ENCODE measurements around the gene PELI2.

The PELI2 gene

GRCh38 chr14:56224691-56225681, 106.8 kb downstream of the PELI2 start:
- no peaks in the 10 kb centered on the region for H3K27me3 Mint-ChIP-seq
- ATAC-seq (no peak), DNase-seq (no peak)
- H3K36me3 Mint-ChIP-seq (ENCODE audit: low read depth), result peaks cover 8% of the 10 kb centered on the region
- peaks cover 4% of the 10 kb centered on the region for H3K4me1 Mint-ChIP-seq
- H3K27ac Mint-ChIP-seq, result no peak overlapping the region
- H3K9me3 Mint-ChIP-seq, result peaks cover 4% of the 10 kb centered on the region
- H3K4me3 Mint-ChIP-seq, result no peak overlapping the region

- no peak overlapping the region for H3K27ac Mint-ChIP-seq
- no peaks in the 10 kb centered on the region for H3K9me3 Mint-ChIP-seq
- H3K4me3 Mint-ChIP-seq, result no peak overlapping the region
- no peaks in the 10 kb centered on the region for H3K36me3 Mint-ChIP-seq (ENCODE audit: low read depth)
- H3K27me3 Mint-ChIP-seq, result no peaks in the 10 kb centered on the region
- ATAC-seq (no peak), DNase-seq (no peak)
- H3K4me1 Mint-ChIP-seq, result no peaks in the 10 kb centered on the region
These were observed 117.2 kb downstream of the PELI2 start for GRCh38 chr14:56235388-56235787.

DNA sequence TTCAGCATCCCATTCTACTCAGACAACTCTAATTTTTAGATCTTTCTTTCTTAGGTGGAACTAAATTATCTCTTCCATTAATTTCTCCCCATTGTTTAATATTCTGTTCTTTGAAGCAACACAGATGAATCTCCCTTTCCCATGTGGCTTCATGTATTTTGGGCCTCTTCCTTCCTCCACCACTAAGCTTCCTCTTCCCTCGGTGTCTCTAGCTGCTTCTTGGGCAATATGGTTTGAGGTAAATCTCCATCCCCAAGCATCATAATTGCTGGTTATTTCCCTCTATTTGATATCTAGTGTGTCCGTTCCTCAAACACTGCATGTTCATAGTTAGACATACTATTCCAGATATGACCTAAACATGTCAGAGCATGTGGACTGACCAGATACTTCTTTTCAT, 119.2 kb downstream of the PELI2 start:
- no peak for ATAC-seq
- Mint-ChIP-seq H3K9me3 (no peaks in the 10 kb centered on the region), H3K27ac (no peak overlapping the region), H3K36me3 (ENCODE audit: low read depth) (peaks cover 4% of the 10 kb centered on the region), H3K4me3 (no peak overlapping the region), H3K4me1 (no peaks in the 10 kb centered on the region), H3K27me3 (no peaks in the 10 kb centered on the region)
- DNase-seq, result no peak

DNA sequence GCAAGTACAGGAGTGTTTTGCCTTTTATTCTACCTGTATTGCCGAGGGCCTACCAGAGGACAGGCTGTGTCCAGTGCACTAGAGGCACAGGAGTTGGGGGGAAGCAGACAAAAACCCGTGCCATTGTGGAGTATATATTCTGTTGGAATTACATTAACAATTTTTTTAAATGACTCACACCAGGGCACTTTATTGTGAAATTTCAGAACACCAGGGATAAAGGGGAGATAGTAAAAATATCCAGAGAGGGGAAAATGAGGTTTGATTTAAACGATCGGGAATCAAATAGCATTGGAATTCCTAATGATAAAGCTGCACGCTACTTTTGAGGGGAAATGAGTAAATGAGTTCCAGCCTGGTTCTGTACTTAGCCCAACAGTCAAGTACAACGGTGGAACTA, 123.2 kb downstream of the PELI2 start:
- Mint-ChIP-seq H3K9me3 (no peaks in the 10 kb centered on the region), H3K27me3 (no peaks in the 10 kb centered on the region), H3K4me1 (no peaks in the 10 kb centered on the region), H3K36me3 (ENCODE audit: low read depth) (peaks cover 4% of the 10 kb centered on the region), H3K4me3 (no peak overlapping the region), H3K27ac (no peak overlapping the region)
- no peak for ATAC-seq
- no peak for DNase-seq

DNA sequence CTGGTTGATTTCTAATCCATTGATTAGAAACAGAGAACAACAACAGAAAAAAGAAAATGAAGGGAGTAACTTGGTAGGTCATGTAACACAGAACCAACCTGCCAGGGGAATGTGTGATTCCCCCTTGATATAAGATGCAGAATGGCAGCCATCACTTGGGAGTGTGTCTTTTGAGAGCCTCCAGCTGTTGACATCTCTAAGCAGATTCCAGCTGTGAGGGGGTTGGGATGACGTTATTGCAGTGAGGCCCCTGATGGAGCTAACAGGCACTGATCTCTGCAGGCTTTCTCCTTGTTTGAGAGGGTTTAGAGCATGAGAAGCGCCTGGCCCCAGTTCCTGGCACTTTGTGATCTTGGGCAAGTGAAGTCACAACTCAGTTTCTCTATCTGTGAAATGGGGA, 124.9 kb downstream of the PELI2 start:
- ATAC-seq (no peak), DNase-seq (no peak)
- no peak overlapping the region for H3K27ac Mint-ChIP-seq
- H3K9me3 Mint-ChIP-seq, result no peaks in the 10 kb centered on the region
- H3K4me3 Mint-ChIP-seq, result no peak overlapping the region
- H3K36me3 Mint-ChIP-seq (ENCODE audit: low read depth), result peaks cover 4% of the 10 kb centered on the region
- no peaks in the 10 kb centered on the region for H3K27me3 Mint-ChIP-seq
- H3K4me1 Mint-ChIP-seq, result no peaks in the 10 kb centered on the region

DNA sequence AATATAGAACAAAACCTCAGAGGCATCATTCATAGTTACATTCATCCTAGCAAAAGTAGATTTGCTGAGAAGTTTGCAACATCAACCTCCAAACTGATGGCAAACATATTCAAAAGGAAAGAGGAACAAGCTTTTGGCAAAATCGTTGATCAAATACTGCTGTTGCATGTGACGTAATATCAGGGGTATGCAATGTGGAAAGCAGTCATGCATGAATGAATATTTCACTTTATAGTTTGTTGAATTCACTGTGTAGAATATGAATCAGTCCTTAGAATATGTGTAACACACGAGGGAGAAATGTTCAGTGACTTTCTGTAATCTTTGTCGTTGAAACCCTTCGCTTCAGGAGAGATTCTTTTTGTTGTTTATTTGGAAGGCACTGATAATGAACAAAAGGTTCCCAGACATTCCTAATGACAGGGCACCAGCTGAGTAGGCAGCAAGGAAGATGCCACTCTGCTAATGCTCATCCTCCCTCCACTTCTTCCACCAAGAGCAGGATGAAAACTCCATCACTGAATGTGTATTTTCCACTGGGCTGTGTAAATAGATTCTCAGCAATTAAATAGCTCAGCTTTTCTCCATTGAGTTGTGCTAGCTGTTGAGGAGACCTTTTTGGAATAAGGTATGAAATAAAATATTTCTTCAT, 126.1 kb downstream of the PELI2 start:
- Mint-ChIP-seq H3K4me1 (no peaks in the 10 kb centered on the region), H3K4me3 (no peak overlapping the region), H3K27ac (no peak overlapping the region), H3K9me3 (no peaks in the 10 kb centered on the region), H3K36me3 (ENCODE audit: low read depth) (peaks cover 4% of the 10 kb centered on the region), H3K27me3 (no peaks in the 10 kb centered on the region)
- DNase-seq (no peak), ATAC-seq (no peak)

DNA sequence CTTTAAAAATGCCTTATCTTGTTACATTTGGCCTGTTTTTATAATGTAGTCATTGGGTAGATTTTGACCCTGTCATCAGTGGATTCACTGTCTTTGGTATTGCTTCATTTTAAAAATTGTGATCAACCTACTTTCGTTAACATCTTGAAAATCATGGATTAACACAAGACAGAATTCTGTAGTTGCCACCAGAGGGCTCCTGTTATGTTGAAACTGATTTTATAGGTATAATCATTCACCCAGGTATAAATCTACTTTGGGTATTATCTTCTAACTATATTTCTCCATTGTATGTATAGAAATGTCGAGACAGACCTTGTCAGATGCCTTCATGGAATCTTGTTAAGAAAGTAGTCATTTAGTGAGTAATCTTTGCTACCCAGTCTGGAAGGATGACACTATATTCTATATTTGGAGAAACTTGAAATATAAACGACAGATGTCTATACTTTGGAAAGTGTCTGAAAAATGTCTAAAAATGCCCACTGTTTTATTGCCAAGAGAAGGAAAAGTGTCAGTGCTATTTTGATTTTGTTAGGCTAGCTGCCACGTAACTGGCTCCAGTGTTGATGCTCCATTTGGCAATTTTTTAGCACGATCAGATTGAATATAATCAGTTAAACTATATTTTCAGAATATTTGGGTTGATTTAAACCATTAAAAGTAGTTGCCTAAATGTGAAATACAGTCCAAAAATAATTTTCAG, 129.4 kb downstream of the PELI2 start:
- no peak for ATAC-seq
- DNase-seq, result no peak
- Mint-ChIP-seq H3K4me3 (no peak overlapping the region), H3K4me1 (no peaks in the 10 kb centered on the region), H3K27me3 (no peaks in the 10 kb centered on the region), H3K27ac (no peak overlapping the region), H3K9me3 (peaks cover 4% of the 10 kb centered on the region), H3K36me3 (ENCODE audit: low read depth) (peaks cover 2% of the 10 kb centered on the region)

- ATAC-seq, result no peak
- Mint-ChIP-seq H3K4me1 (no peaks in the 10 kb centered on the region), H3K4me3 (no peak overlapping the region), H3K27ac (no peak overlapping the region), H3K9me3 (peaks cover 9% of the 10 kb centered on the region), H3K27me3 (no peaks in the 10 kb centered on the region), H3K36me3 (ENCODE audit: low read depth) (peaks cover 5% of the 10 kb centered on the region)
- no peak for DNase-seq
These were observed 130.2 kb downstream of the PELI2 start for GRCh38 chr14:56248442-56248841.

DNA sequence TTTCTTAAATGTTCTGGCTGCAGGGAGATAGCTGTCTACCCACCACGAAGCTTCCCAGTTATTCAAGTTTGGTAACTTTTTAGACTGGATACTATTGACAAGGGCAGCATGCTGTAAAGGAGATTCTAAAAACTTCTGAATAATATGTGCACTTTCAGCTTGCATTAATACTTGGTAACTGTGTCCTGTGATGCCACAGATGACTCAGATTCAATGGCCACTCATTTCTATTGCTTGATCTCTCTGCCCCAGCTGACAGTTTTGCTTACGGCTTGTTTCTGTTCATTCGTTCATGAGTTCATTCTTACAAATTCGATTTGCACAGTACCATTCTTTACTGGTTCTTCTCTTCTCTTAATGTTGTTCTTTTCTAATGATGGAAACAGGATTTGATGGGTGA, 142.8 kb downstream of the PELI2 start:
- H3K36me3 Mint-ChIP-seq (ENCODE audit: low read depth), result peaks cover 2% of the 10 kb centered on the region
- DNase-seq (no peak), ATAC-seq (no peak)
- H3K4me1 Mint-ChIP-seq, result no peaks in the 10 kb centered on the region
- H3K4me3 Mint-ChIP-seq, result no peak overlapping the region
- H3K27me3 Mint-ChIP-seq, result no peaks in the 10 kb centered on the region
- peaks cover 14% of the 10 kb centered on the region for H3K9me3 Mint-ChIP-seq
- no peak overlapping the region for H3K27ac Mint-ChIP-seq

DNA sequence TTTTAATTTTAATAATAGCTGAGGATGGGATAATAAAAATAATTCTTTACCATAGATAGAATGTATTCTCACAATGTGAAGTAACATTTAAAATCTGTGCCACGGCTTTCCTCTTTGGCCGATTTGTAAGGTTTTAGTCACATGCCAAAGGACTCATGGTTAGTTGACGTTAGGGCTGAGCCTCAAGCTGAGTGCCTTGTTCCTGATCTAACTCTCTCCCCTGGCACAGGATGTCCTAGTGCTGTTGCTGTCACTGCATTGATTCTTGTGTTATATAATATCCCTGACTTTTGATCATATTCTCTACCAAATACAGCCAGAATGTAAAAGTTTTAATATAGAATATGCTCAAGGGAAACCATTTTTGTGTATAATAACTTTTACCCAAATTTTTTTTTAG, 144.3 kb downstream of the PELI2 start:
- Mint-ChIP-seq H3K4me1 (no peaks in the 10 kb centered on the region), H3K9me3 (peaks cover 14% of the 10 kb centered on the region)
- ATAC-seq, result no peak

GRCh38 chr14:56268039-56268438, 149.8 kb downstream of the PELI2 start:
- ATAC-seq (no peak), DNase-seq (no peak)
- H3K4me3 Mint-ChIP-seq, result no peak overlapping the region
- no peaks in the 10 kb centered on the region for H3K27me3 Mint-ChIP-seq
- H3K4me1 Mint-ChIP-seq, result no peaks in the 10 kb centered on the region
- H3K27ac Mint-ChIP-seq, result no peak overlapping the region
- no peaks in the 10 kb centered on the region for H3K9me3 Mint-ChIP-seq
- no peaks in the 10 kb centered on the region for H3K36me3 Mint-ChIP-seq (ENCODE audit: low read depth)

More for the DNA sequence above, 144.3 kb downstream of the PELI2 start:
- Mint-ChIP-seq H3K36me3 (ENCODE audit: low read depth) (no peaks in the 10 kb centered on the region), H3K4me3 (no peak overlapping the region), H3K27me3 (no peaks in the 10 kb centered on the region), H3K27ac (no peak overlapping the region)
- no peak for DNase-seq

GRCh38 chr14:56268673-56269072, 150.5 kb downstream of the PELI2 start:
- no peaks in the 10 kb centered on the region for H3K27me3 Mint-ChIP-seq
- no peak overlapping the region for H3K27ac Mint-ChIP-seq
- ATAC-seq, result no peak
- DNase-seq, result no peak
- no peaks in the 10 kb centered on the region for H3K4me1 Mint-ChIP-seq
- H3K9me3 Mint-ChIP-seq, result no peaks in the 10 kb centered on the region
- H3K4me3 Mint-ChIP-seq, result no peak overlapping the region
- H3K36me3 Mint-ChIP-seq (ENCODE audit: low read depth), result no peaks in the 10 kb centered on the region

- DNase-seq (no peak), ATAC-seq (no peak)
- no peaks in the 10 kb centered on the region for H3K4me1 Mint-ChIP-seq
- no peaks in the 10 kb centered on the region for H3K27me3 Mint-ChIP-seq
- no peak overlapping the region for H3K4me3 Mint-ChIP-seq
- H3K27ac Mint-ChIP-seq, result no peak overlapping the region
- H3K36me3 Mint-ChIP-seq (ENCODE audit: low read depth), result no peaks in the 10 kb centered on the region
- H3K9me3 Mint-ChIP-seq, result no peaks in the 10 kb centered on the region
These were observed 152.7 kb downstream of the PELI2 start for GRCh38 chr14:56270921-56271320.

DNA sequence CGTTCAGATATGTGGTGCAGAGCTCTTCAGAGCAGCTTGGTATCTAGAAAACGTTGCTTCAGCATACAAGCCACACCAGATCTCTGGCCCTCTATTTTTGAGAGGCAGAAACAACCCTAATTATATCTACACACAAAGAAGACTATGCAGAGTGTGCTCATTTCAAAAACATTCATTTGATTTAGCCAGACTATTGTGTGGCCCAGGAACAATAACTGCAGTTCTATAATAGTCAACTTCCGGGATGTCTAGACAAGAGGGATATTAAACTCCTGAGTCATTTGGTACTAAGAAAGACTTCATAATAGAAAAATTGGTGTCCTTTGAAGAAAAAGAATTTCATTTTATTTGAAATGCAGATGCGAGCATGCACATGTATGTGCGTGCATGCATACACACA, 153.8 kb downstream of the PELI2 start:
- no peaks in the 10 kb centered on the region for H3K9me3 Mint-ChIP-seq
- H3K27ac Mint-ChIP-seq, result no peak overlapping the region
- no peaks in the 10 kb centered on the region for H3K27me3 Mint-ChIP-seq
- no peaks in the 10 kb centered on the region for H3K4me1 Mint-ChIP-seq
- no peaks in the 10 kb centered on the region for H3K36me3 Mint-ChIP-seq (ENCODE audit: low read depth)
- DNase-seq (no peak), ATAC-seq (no peak)
- no peak overlapping the region for H3K4me3 Mint-ChIP-seq

GRCh38 chr14:56273155-56273554, 154.9 kb downstream of the PELI2 start:
- Mint-ChIP-seq H3K9me3 (no peaks in the 10 kb centered on the region), H3K4me3 (no peak overlapping the region), H3K27me3 (no peaks in the 10 kb centered on the region), H3K27ac (no peak overlapping the region), H3K4me1 (no peaks in the 10 kb centered on the region), H3K36me3 (ENCODE audit: low read depth) (no peaks in the 10 kb centered on the region)
- DNase-seq (no peak), ATAC-seq (no peak)
